Esophagus squamous epithelium (tissue), 5 donors: ENCODE measurements around the gene STRA8. TPM values are rescaled to one million over a fixed set of nuclear protein-coding genes. Genes with fewer than 3 reads are reported as not detected.

Experiments
- DNase-seq: peaks from one replicate; lab custom pipeline; 2025; lab: John Stamatoyannopoulos, UW
- H3K27ac ChIP-seq, 4 donors: fragments of 200-600 bp; sonication (generic); one replicate each; pipeline ENCODE4 v1.5.1; 2016 to 2019; ENCODE audit warnings: mild to moderate bottlenecking in 1 of 4
- H3K27me3 ChIP-seq, 4 donors: fragments of 200-600 bp; sonication (generic); 1 replicate in 3 of 4; 2 replicates in 1 of 4; pipeline versions ENCODE4 v1.5.1 to v1.6.0; 2017 to 2021; ENCODE audit warnings: antibody characterized with exemption in 1 of 4
- H3K36me3 ChIP-seq, 3 donors: fragments of 200-600 bp; sonication (generic); one replicate each; pipeline ENCODE4 v1.5.1; 2016 to 2019
- H3K4me1 ChIP-seq, 3 donors: fragments of 200-600 bp; sonication (generic); one replicate each; pipeline ENCODE4 v1.5.1; 2017 to 2019
- H3K4me3 ChIP-seq, 4 donors: fragments of 200-600 bp; sonication (generic); 1 replicate in 3 of 4; 2 replicates in 1 of 4; pipeline ENCODE4 v1.5.1; 2016 to 2019; ENCODE audit warnings: mild to moderate bottlenecking in 2 of 4, moderate library complexity in 1 of 4
- H3K9me3 ChIP-seq, 3 donors: fragments of 200-600 bp; sonication (generic); one replicate each; pipeline ENCODE4 v1.5.1; 2016 to 2019
- POLR2A ChIP-seq, 4 donors: fragments of 450-650 bp; IDR thresholded peaks; one replicate each; pipeline ENCODE4 v1.6.1; 2017; ENCODE audit warnings: antibody characterized with exemption in 4 of 4, mild to moderate bottlenecking in 4 of 4, moderate library complexity in 3 of 4
- WGBS, 2 donors: methylation state at CpG; one replicate each; pipeline ENCODE4 v1.1.5; 2018; 5-methylcytosine and 5-hydroxymethylcytosine counted together
- intact Hi-C: fragments of 100-400 bp; cut with DNase I; formaldehyde crosslinking; loops from one replicate; pipeline ENCODE4 v1.15.0; 2022
- total RNA-seq, 4 donors: library from RNA; depleted of rRNA; stranded (reverse); fragments of >200 nt; gene quantifications; one replicate each; pipeline ENCODE4 v1.1.0, GENCODE V29; 2016
- TF ChIP-seq, protein P1 (sequence below), 6 experiments: fragments of 450-650 bp in 4 of 6; fragments of 200-600 bp in 2 of 6; sonication (generic) in 2 of 6; IDR thresholded peaks; one replicate each; pipeline ENCODE4 v1.5.1; 2016 to 2019; ENCODE audit warnings: antibody characterized with exemption in 6 of 6, mild to moderate bottlenecking in 4 of 6, moderate library complexity in 4 of 6
- donor health status: DM: yes; HTN: yes; CAD: no.

The STRA8 gene
- total RNA-seq, 4 donors from 2014 or later, result not detected

GRCh38 chr7:135285547-135286233 lies 52.1 kb downstream of the STRA8 start:
- no peak for TF ChIP-seq POLR2A (IDR thresholded peaks at IDR 0.05)
- TF ChIP-seq, protein P1, sequence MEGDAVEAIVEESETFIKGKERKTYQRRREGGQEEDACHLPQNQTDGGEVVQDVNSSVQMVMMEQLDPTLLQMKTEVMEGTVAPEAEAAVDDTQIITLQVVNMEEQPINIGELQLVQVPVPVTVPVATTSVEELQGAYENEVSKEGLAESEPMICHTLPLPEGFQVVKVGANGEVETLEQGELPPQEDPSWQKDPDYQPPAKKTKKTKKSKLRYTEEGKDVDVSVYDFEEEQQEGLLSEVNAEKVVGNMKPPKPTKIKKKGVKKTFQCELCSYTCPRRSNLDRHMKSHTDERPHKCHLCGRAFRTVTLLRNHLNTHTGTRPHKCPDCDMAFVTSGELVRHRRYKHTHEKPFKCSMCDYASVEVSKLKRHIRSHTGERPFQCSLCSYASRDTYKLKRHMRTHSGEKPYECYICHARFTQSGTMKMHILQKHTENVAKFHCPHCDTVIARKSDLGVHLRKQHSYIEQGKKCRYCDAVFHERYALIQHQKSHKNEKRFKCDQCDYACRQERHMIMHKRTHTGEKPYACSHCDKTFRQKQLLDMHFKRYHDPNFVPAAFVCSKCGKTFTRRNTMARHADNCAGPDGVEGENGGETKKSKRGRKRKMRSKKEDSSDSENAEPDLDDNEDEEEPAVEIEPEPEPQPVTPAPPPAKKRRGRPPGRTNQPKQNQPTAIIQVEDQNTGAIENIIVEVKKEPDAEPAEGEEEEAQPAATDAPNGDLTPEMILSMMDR (IDR thresholded peaks at IDR 0.05), result no peak
- H3K4me1 ChIP-seq, result peaks cover 0 to 9% (median 5%) of the 10 kb centered on the region in 3 donors
- no peaks in the 10 kb centered on the region for H3K36me3 ChIP-seq
- H3K9me3 ChIP-seq, result no peaks in the 10 kb centered on the region
- no peak for DNase-seq
- H3K27ac ChIP-seq, result no peak overlapping the region
- intact Hi-C loops, result no loop called here
- H3K4me3 ChIP-seq, result no peak overlapping the region
- H3K27me3 ChIP-seq, result no peaks in the 10 kb centered on the region
- 66 to 69% methylated on average over 5 of the region's 5 CpGs for WGBS, 2 donors

- Histone ChIP-seq H3K4me1 (peaks cover 0 to 9% (median 2%) of the 10 kb centered on the region in 3 donors), H3K9me3 (no peaks in the 10 kb centered on the region), H3K27me3 (no peaks in the 10 kb centered on the region), H3K27ac (no peak overlapping the region), H3K4me3 (no peak overlapping the region), H3K36me3 (no peaks in the 10 kb centered on the region)
- 100% methylated on average over 2 of the region's 4 CpGs; no CpG with 5 or more reads in 1 of the 2 donors for WGBS, 2 donors
- intact Hi-C loops, result no loop called here
- no peak for DNase-seq
- no peak for TF ChIP-seq POLR2A (IDR thresholded peaks at IDR 0.05)
- TF ChIP-seq, protein P1 (IDR thresholded peaks at IDR 0.05), result no peak
Measured at GRCh38 chr7:135286876-135287275, 53.2 kb downstream of the STRA8 start.

DNA sequence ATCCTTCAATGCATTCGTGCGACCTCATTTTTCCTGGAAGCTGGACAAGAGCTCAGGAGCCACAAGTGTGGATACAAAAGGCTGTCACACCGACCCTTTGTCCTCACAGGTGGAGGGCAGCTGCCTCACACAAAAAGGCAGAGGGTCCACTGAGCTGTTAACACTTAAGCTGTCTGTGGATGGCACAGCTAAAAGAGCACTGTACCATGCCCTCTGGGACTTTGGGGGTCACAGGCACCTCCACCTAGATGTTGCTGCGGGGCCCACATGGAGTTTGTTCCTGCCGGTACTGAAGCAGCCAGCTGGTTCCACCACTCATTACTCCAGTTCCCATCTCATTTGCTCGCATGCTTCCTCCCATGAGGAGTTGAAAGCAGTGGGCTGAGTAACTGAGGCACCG lies 57.0 kb downstream of the STRA8 start:
- no peak for TF ChIP-seq POLR2A (IDR thresholded peaks at IDR 0.05)
- TF ChIP-seq, protein P1 (IDR thresholded peaks at IDR 0.05), result no peak
- Histone ChIP-seq H3K27ac (no peak overlapping the region), H3K9me3 (no peaks in the 10 kb centered on the region), H3K4me3 (no peak overlapping the region), H3K36me3 (no peaks in the 10 kb centered on the region), H3K27me3 (no peaks in the 10 kb centered on the region), H3K4me1 (peaks cover 0 to 14% (median 0%) of the 10 kb centered on the region in 3 donors)
- DNase-seq, result no peak
- WGBS, 2 donors, result 72 to 100% methylated on average over 4 to 7 of the region's 7 CpGs
- intact Hi-C loops, result no loop called here

- Histone ChIP-seq H3K9me3 (no peaks in the 10 kb centered on the region), H3K4me1 (peaks cover 0 to 14% (median 0%) of the 10 kb centered on the region in 3 donors), H3K27ac (peak overlapping the region in 1 of 4 donors; percentile 31), H3K27me3 (no peaks in the 10 kb centered on the region), H3K36me3 (no peaks in the 10 kb centered on the region), H3K4me3 (no peak overlapping the region)
- 23 to 61% methylated on average over 6 to 8 of the region's 8 CpGs for WGBS, 2 donors
- no peak for DNase-seq
- no peak for TF ChIP-seq POLR2A (IDR thresholded peaks at IDR 0.05)
- TF ChIP-seq, protein P1 (IDR thresholded peaks at IDR 0.05), result no peak
- intact Hi-C loops, result no loop called here
Measured at GRCh38 chr7:135291809-135292253, 58.2 kb downstream of the STRA8 start.

- no peak overlapping the region for H3K27ac ChIP-seq
- 54 to 61% methylated on average over 5 to 6 of the region's 6 CpGs for WGBS, 2 donors
- DNase-seq, result no peak
- H3K27me3 ChIP-seq, result no peaks in the 10 kb centered on the region
- no peaks in the 10 kb centered on the region for H3K9me3 ChIP-seq
- no peaks in the 10 kb centered on the region for H3K36me3 ChIP-seq
- no peak overlapping the region for H3K4me3 ChIP-seq
- H3K4me1 ChIP-seq, result no peaks in the 10 kb centered on the region
- TF ChIP-seq POLR2A (IDR thresholded peaks at IDR 0.05), result no peak
- TF ChIP-seq, protein P1 (IDR thresholded peaks at IDR 0.05), result no peak
- intact Hi-C loops, result no loop called here
Measured at GRCh38 chr7:135299235-135299634, 65.6 kb downstream of the STRA8 start.
